Lung (tissue), 12 donors: ENCODE results near the gene SDK1. TPM values are rescaled to one million over a fixed set of nuclear protein-coding genes. Genes with fewer than 3 reads are reported as not detected.
"Not testable (repeated sequence)": the region's sequence is repeated elsewhere in the genome, so short reads cannot be mapped to it uniquely, and the experiment has no call there.

ENCODE experiments used
- ATAC-seq: fragments of 200-7000 bp; cut with Tn5 transposase; one replicate; pipeline ENCODE4 v1.9.1; 2020; ENCODE audit warnings: moderate number of reproducible peaks; ENCODE audit not compliant: insufficient read depth, low FRiP score
- DNase-seq, 3 donors: peaks; one replicate each; pipeline ENCODE4 v3.0.0-alpha.2; 2013 to 2017
- H3K27ac ChIP-seq, 2 donors: one replicate each; pipeline ENCODE4 v1.5.1; 2013; ENCODE audit warnings: mild to moderate bottlenecking in 2 of 2, moderate library complexity in 2 of 2, control low read depth in 1 of 2, inconsistent platforms in 1 of 2, low read depth in 1 of 2, low read length in 1 of 2
- H3K27me3 ChIP-seq, 3 donors: one replicate each; pipeline ENCODE4 v1.5.1; 2013; ENCODE audit warnings: low read length in 2 of 3; ENCODE audit not compliant: control insufficient read depth in 3 of 3, insufficient read depth in 3 of 3
- H3K36me3 ChIP-seq, 4 donors: one replicate each; pipeline ENCODE4 v1.5.1; 2013; ENCODE audit warnings: low read length in 4 of 4, mild to moderate bottlenecking in 1 of 4, moderate library complexity in 1 of 4; ENCODE audit not compliant: control insufficient read depth in 4 of 4, insufficient read depth in 4 of 4
- H3K4me1 ChIP-seq, 5 donors: one replicate each; pipeline ENCODE4 v1.5.1; 2013; ENCODE audit warnings: low read length in 5 of 5, mild to moderate bottlenecking in 2 of 5, moderate library complexity in 1 of 5; ENCODE audit not compliant: control insufficient read depth in 5 of 5, insufficient read depth in 5 of 5
- H3K4me3 ChIP-seq: one replicate; pipeline ENCODE4 v1.5.1; 2013; ENCODE audit warnings: mild to moderate bottlenecking, control low read depth, moderate library complexity
- H3K9ac ChIP-seq, 2 donors: one replicate each; pipeline ENCODE4 v1.5.1; 2013; ENCODE audit warnings: low read length in 2 of 2, control low read depth in 1 of 2; ENCODE audit not compliant: insufficient read depth in 1 of 2
- H3K9me3 ChIP-seq, 4 donors: one replicate each; pipeline ENCODE4 v1.5.1; 2013; ENCODE audit warnings: low read length in 3 of 4, mild to moderate bottlenecking in 1 of 4, moderate library complexity in 1 of 4; ENCODE audit not compliant: control insufficient read depth in 4 of 4, insufficient read depth in 3 of 4
- WGBS, 2 donors: extraction: QIAGEN DNeasy Blood & Tissue Kit; methylation state at CpG; one replicate each; pipeline ENCODE4 v1.1.7; 2013; 5-methylcytosine and 5-hydroxymethylcytosine counted together
- polyA plus RNA-seq, 2 donors: library from polyadenylated mRNA; stranded (reverse); fragments of 200-250 nt; gene quantifications; one replicate each; pipeline ENCODE4 v1.2.1, GENCODE V29; 2013
- total RNA-seq, 2 donors: library from RNA; depleted of rRNA in 1 of 2; stranded (reverse); fragments of >200 nt in 1 of 2; gene quantifications; one replicate each; pipeline ENCODE4 v1.2.1, GENCODE V29; 2014 to 2021
- TF ChIP-seq, protein P1 (sequence below): IDR thresholded peaks from 2 replicates; pipeline ENCODE4 v1.5.1; 2012; ENCODE audit warnings: mild to moderate bottlenecking; ENCODE audit errors: control extremely low read depth, extremely low read depth
- donor health status: control.
- donor health status: control.
- donor health status: Bipolar disorder and iron deficiency.
- donor health status: healthy.
- donor health status: DM: yes; HTN: yes; CAD: no.

SDK1 gene
- total and polyA plus RNA-seq, 4 donors = 3.7 to 30.1 (median 12.7) TPM

DNA sequence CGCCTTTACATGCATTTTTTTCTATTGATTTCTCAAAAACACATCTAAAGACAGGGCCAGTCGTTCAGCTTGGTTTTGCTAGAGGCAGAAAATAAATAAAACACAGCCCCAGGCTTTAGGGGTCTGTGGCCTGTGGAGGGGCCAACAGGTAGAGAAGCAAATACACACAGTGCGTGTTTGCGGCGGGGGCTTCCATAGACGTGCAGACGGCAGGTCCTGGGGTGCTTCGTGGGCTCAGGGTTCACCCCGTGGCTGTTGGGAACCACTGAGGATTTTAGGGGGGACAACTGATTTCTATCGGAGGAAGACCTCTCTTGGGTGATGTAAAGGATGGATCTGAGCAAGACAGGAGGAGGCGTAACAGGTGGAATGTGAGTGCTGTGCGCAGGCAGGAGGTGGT is 935.3 kb downstream of the SDK1 start:
- 92% methylated on average over 12 of the region's 12 CpGs for WGBS, 2 donors
- ATAC-seq (no peak), DNase-seq (no peak)
- H3K36me3 ChIP-seq = peaks cover 0 to 5% (median 2%) of the 10 kb centered on the region in 4 donors
- no peaks in the 10 kb centered on the region for H3K4me1 ChIP-seq
- H3K27ac ChIP-seq = no peak overlapping the region
- H3K27me3 ChIP-seq = no peaks in the 10 kb centered on the region
- TF ChIP-seq, protein P1, sequence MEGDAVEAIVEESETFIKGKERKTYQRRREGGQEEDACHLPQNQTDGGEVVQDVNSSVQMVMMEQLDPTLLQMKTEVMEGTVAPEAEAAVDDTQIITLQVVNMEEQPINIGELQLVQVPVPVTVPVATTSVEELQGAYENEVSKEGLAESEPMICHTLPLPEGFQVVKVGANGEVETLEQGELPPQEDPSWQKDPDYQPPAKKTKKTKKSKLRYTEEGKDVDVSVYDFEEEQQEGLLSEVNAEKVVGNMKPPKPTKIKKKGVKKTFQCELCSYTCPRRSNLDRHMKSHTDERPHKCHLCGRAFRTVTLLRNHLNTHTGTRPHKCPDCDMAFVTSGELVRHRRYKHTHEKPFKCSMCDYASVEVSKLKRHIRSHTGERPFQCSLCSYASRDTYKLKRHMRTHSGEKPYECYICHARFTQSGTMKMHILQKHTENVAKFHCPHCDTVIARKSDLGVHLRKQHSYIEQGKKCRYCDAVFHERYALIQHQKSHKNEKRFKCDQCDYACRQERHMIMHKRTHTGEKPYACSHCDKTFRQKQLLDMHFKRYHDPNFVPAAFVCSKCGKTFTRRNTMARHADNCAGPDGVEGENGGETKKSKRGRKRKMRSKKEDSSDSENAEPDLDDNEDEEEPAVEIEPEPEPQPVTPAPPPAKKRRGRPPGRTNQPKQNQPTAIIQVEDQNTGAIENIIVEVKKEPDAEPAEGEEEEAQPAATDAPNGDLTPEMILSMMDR = no peak
- H3K4me3 ChIP-seq = no peak overlapping the region
- no peaks in the 10 kb centered on the region for H3K9me3 ChIP-seq
- H3K9ac ChIP-seq = no peak overlapping the region

DNA sequence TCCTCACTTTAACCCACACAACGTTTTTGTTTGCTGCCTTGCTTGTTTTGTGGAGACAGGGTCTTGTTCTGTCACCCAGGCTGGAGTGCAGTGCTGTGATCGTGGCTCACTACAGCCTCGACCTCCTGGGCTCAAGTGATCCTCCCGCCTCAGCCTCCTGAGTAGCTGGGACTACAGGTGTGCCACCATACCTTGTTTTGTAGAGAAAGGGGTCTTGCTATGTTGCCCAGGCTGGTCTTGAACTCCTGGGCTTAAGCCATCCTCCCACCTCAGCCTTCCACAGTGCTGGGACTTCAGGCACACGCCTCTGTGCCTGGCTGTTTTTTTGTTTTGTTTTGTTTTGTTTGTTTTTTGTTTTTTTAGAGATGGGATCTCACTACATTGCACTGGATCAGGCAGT is 935.8 kb downstream of the SDK1 start:
- H3K9ac ChIP-seq, H3K36me3 ChIP-seq, DNase-seq, H3K4me3 ChIP-seq, H3K27me3 ChIP-seq, ATAC-seq, H3K9me3 ChIP-seq, H3K27ac ChIP-seq, H3K4me1 ChIP-seq: not testable (repeated sequence)
- WGBS, 2 donors = 75 to 85% methylated on average over 5 of the region's 5 CpGs

DNA sequence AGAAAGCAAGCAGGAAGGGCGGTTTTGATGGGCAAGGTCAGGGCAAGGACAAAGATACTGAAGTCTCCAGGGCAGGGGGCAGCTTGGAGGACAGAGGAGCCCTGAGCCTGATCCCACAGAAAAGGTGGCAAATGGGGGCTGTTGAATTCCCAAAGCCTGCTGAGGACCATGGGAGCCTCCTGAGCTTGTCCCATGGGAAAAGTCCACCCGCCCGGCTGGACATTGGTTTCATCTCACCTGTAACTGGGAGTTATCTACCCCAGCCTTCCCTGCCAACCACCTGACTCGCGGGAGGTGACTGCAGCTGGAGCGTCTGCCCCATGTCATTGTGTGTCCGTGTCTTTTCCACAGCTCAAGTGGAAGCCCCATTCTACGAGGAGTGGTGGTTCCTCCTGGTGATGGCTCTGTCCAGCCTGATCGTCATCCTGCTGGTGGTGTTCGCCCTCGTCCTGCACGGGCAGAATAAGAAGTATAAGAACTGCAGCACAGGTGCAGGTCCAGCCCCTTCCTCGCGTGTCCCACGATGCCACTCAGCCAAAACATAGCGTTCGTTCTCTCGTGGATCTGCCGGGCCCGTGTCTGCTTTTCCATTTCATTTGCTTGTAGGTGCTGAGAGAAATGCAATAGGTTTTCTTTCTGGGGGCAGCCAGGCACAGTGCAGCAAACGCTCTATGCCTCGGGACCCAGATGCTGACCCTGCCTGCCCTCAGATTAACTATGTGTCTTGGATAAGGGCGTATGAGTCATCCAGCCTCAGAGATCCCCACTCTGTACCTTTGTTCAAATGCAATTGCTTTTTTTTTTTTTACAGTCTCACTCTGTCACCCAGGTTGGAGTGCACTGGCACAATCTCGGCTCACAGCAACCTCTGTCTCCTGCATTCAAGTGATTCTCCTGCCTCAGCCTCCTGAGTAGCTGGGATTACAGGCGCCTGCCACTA is 936.5 kb downstream of the SDK1 start:
- H3K9ac ChIP-seq = no peak overlapping the region
- WGBS, 2 donors = 90 to 95% methylated on average over 25 of the region's 25 CpGs
- H3K36me3 ChIP-seq = peaks cover 0 to 5% (median 2%) of the 10 kb centered on the region in 4 donors
- no peak overlapping the region for H3K27ac ChIP-seq
- peaks cover 0 to 2% (median 0%) of the 10 kb centered on the region in 4 donors for H3K9me3 ChIP-seq
- H3K4me3 ChIP-seq = no peak overlapping the region
- no peaks in the 10 kb centered on the region for H3K4me1 ChIP-seq
- TF ChIP-seq, protein P1 = no peak
- no peaks in the 10 kb centered on the region for H3K27me3 ChIP-seq
- no peak for DNase-seq
- no peak for ATAC-seq

DNA sequence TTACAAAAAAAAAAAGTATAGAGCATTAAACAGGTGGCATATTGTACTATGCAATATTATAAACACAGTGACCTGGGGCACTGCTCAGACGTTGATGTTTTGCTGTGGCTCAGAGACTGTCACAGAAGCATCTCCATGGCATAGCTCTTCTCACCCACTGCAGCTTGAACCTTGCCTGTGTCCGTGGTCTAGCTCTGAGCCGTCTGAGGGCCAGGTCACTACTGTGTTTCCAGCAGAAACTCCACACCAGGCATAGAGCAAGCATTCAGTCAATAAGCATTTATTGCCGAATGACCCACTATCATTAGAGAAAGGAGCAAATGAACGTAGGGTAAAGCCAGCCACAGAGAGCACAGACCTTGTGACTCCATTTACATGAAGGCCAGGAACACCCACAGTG is 937.8 kb downstream of the SDK1 start:
- 83 to 91% methylated on average over 5 of the region's 5 CpGs for WGBS, 2 donors

More for the DNA sequence above, 937.8 kb downstream of the SDK1 start:
- Histone ChIP-seq H3K9me3 (peaks cover 0 to 2% (median 0%) of the 10 kb centered on the region in 4 donors), H3K36me3 (peaks cover 0 to 5% (median under 1%) of the 10 kb centered on the region in 4 donors), H3K4me3 (no peak overlapping the region), H3K4me1 (no peaks in the 10 kb centered on the region), H3K27ac (no peak overlapping the region), H3K27me3 (no peaks in the 10 kb centered on the region), H3K9ac (no peak overlapping the region)
- TF ChIP-seq, protein P1 = no peak
- DNase-seq (no peak), ATAC-seq (no peak)
